SK-N-SH (cell line): ENCODE measurements around the gene CLEC16A. TPM values are rescaled to one million over a fixed set of nuclear protein-coding genes. Genes with fewer than 3 reads are reported as not detected.

Experiments used
- CTCF ChIA-PET: fragments of 300-600, 350-600 bp; formaldehyde crosslinking; extraction: SDS; loops from one replicate; lab custom pipeline; 2021; lab: Yijun Ruan, JAX
- POLR2A ChIA-PET: fragments of 350-600 bp; sonication (Branson Sonifier 250); formaldehyde crosslinking; extraction: SDS; loops from one replicate; lab custom pipeline; 2020; ENCODE audit warnings: antibody characterized with exemption, inconsistent platforms; lab: Yijun Ruan, JAX
- DNase-seq: peaks from one replicate; pipeline ENCODE4 v3.0.0; 2012
- H2AFZ ChIP-seq: fragments of 200-600 bp; sonication (generic); 2 replicates; pipeline ENCODE4 v1.8.1; 2016; ENCODE audit warnings: antibody characterized with exemption, mild to moderate bottlenecking, low read depth
- H3F3A ChIP-seq: fragments of 200-600 bp; sonication (generic); replicated peaks from 2 replicates; pipeline ENCODE3; 2016; ENCODE audit warnings: antibody characterized with exemption, mild to moderate bottlenecking; ENCODE audit not compliant: insufficient read depth
- H3K27ac ChIP-seq, 2 experiments: fragments of 200-500 bp in 1 of 2; fragments of 200-600 bp in 1 of 2; sonication (Bioruptor generic) in 1 of 2; sonication (generic), shearing (Covaris generic) in 1 of 2; 2 replicates each; pipeline versions ENCODE4 v1.5.1 to v1.6.1; 2014 to 2016; ENCODE audit warnings: low read depth in 2 of 2, inconsistent platforms in 1 of 2, low read length in 1 of 2, mild to moderate bottlenecking in 1 of 2, mixed read lengths in 1 of 2
- H3K27me3 ChIP-seq: fragments of 200-600 bp; sonication (generic), shearing (Covaris generic); 2 replicates; pipeline ENCODE4 v1.6.1; 2016; ENCODE audit warnings: mixed run types; ENCODE audit not compliant: insufficient read depth
- H3K36me3 ChIP-seq, 2 experiments: fragments of 200-500 bp in 1 of 2; fragments of 200-600 bp in 1 of 2; sonication (Bioruptor generic) in 1 of 2; sonication (generic) in 1 of 2; replicated peaks in 1 of 2; 2 replicates each; pipeline versions ENCODE3 to v1.5.1; 2014 to 2016; ENCODE audit warnings: low read length in 1 of 2, mild to moderate bottlenecking in 1 of 2; ENCODE audit not compliant: insufficient read depth in 2 of 2, control insufficient read depth in 1 of 2
- H3K4me1 ChIP-seq, 2 experiments: fragments of 200-500 bp in 1 of 2; fragments of 200-600 bp in 1 of 2; sonication (Bioruptor generic) in 1 of 2; sonication (generic), shearing (Covaris generic) in 1 of 2; 2 replicates each; pipeline versions ENCODE4 v1.5.1 to v1.6.1; 2014 to 2016; ENCODE audit warnings: low read depth in 1 of 2, low read length in 1 of 2, mixed run types in 1 of 2; ENCODE audit not compliant: insufficient read depth in 2 of 2, control insufficient read depth in 1 of 2
- H3K4me2 ChIP-seq: fragments of 200-600 bp; sonication (generic), shearing (Covaris generic); 2 replicates; pipeline ENCODE4 v1.6.1; 2017; ENCODE audit warnings: mixed run types
- H3K4me3 ChIP-seq, 2 experiments: fragments of 200-500 bp in 1 of 2; fragments of 200-600 bp in 1 of 2; sonication (Bioruptor generic) in 1 of 2; sonication (generic), shearing (Covaris generic) in 1 of 2; 2 replicates each; pipeline versions ENCODE4 v1.5.1 to v1.8.1; 2014 to 2016; ENCODE audit warnings: low read depth in 2 of 2, inconsistent platforms in 1 of 2, low read length in 1 of 2, mild to moderate bottlenecking in 1 of 2, mixed read lengths in 1 of 2, moderate library complexity in 1 of 2
- H3K79me2 ChIP-seq: fragments of 200-600 bp; sonication (generic); 2 replicates; pipeline ENCODE4 v1.8.1; 2017; ENCODE audit warnings: mild to moderate bottlenecking; ENCODE audit not compliant: insufficient read depth
- H3K9ac ChIP-seq: fragments of 200-600 bp; sonication (generic); 2 replicates; pipeline ENCODE4 v1.6.1; 2017; ENCODE audit warnings: mixed run types
- H3K9me2 ChIP-seq: fragments of 200-600 bp; sonication (generic); 2 replicates; pipeline ENCODE4 v1.6.1; 2017; ENCODE audit warnings: mixed run types
- H3K9me3 ChIP-seq: fragments of 200-600 bp; sonication (generic); 2 replicates; pipeline ENCODE4 v1.6.1; 2017; ENCODE audit warnings: mixed run types, mild to moderate bottlenecking, moderate library complexity
- H4K20me1 ChIP-seq: fragments of 200-600 bp; sonication (generic); 2 replicates; pipeline ENCODE4 v1.6.1; 2017; ENCODE audit warnings: mild to moderate bottlenecking, mixed run types; ENCODE audit not compliant: insufficient read depth
- CHD2 ChIP-seq: fragments of 150-350 bp; IDR thresholded peaks from 2 replicates; pipeline ENCODE4 v1.6.1; 2018; ENCODE audit warnings: low read length; ENCODE audit not compliant: partially characterized antibody
- CTCF ChIP-seq: fragments of 200-600 bp; sonication (generic); IDR thresholded peaks from 2 replicates; pipeline ENCODE4 v1.6.1; 2017; ENCODE audit warnings: antibody characterized with exemption, mild to moderate bottlenecking, moderate library complexity
- ELF1 ChIP-seq: IDR thresholded peaks from 2 replicates; pipeline ENCODE4 v1.4.0; 2012
- EP300 ChIP-seq, 2 experiments: IDR thresholded peaks; 2 replicates each; pipeline versions ENCODE4 v1.4.0 to v1.6.1; 2012; ENCODE audit warnings: borderline replicate concordance in 1 of 2, low read depth in 1 of 2, low read length in 1 of 2
- EZH2phosphoT487 ChIP-seq: fragments of 200-600 bp; sonication (generic); IDR thresholded peaks from 2 replicates; pipeline ENCODE4 v1.6.1; 2017; ENCODE audit warnings: low read depth, mixed run types, mild to moderate bottlenecking, antibody characterized with exemption, moderate library complexity, borderline replicate concordance
- FOSL2 ChIP-seq: IDR thresholded peaks from 2 replicates; pipeline ENCODE4 v1.4.0; 2012; ENCODE audit warnings: low read depth, mild to moderate bottlenecking, moderate library complexity, borderline replicate concordance
- FOXM1 ChIP-seq: IDR thresholded peaks from 2 replicates; pipeline ENCODE4 v1.4.0; 2012; ENCODE audit warnings: low read depth, mild to moderate bottlenecking
- GATA2 ChIP-seq: sonication (generic); formaldehyde crosslinking; IDR thresholded peaks from 2 replicates; pipeline ENCODE4 v1.5.0; 2020; ENCODE audit warnings: mild to moderate bottlenecking, missing genetic modification reagents
- JUND ChIP-seq: IDR thresholded peaks from 2 replicates; pipeline ENCODE4 v1.4.0; 2012
- MAX ChIP-seq: IDR thresholded peaks from 2 replicates; pipeline ENCODE4 v1.4.0; 2012; ENCODE audit warnings: low read depth
- MXI1 ChIP-seq: IDR thresholded peaks from 2 replicates; pipeline ENCODE4 v1.6.1; 2012; ENCODE audit warnings: mild to moderate bottlenecking, low read depth, low read length, improper control_type of control experiment
- NRF1 ChIP-seq: IDR thresholded peaks from 2 replicates; pipeline ENCODE4 v1.6.1; 2012; ENCODE audit warnings: low read depth, mild to moderate bottlenecking, low read length
- PBX3 ChIP-seq: IDR thresholded peaks from 2 replicates; pipeline ENCODE4; 2012
- RCOR1 ChIP-seq: fragments of 150-350 bp; IDR thresholded peaks from 2 replicates; pipeline ENCODE4 v1.6.1; 2017; ENCODE audit warnings: antibody characterized with exemption, low read length
- RFX5 ChIP-seq: IDR thresholded peaks from 2 replicates; pipeline ENCODE4 v1.6.1; 2012; ENCODE audit warnings: mild to moderate bottlenecking, improper control_type of control experiment, low read length
- SIN3A ChIP-seq: IDR thresholded peaks from 2 replicates; pipeline ENCODE4 v1.6.1; 2012; ENCODE audit warnings: low read depth, mild to moderate bottlenecking, low read length, moderate library complexity, borderline replicate concordance
- TCF12 ChIP-seq: IDR thresholded peaks from 2 replicates; pipeline ENCODE4 v1.4.0; 2012
- TEAD4 ChIP-seq: IDR thresholded peaks from 2 replicates; pipeline ENCODE4 v1.4.0; 2012; ENCODE audit warnings: mild to moderate bottlenecking, borderline replicate concordance; ENCODE audit not compliant: insufficient read depth
- USF1 ChIP-seq: IDR thresholded peaks from 2 replicates; pipeline ENCODE4 v1.4.0; 2012; ENCODE audit warnings: low read depth, borderline replicate concordance
- USF2 ChIP-seq: fragments of 150-350 bp; IDR thresholded peaks from 2 replicates; pipeline ENCODE4 v1.6.1; 2017; ENCODE audit warnings: antibody characterized with exemption, low read length, low read depth, borderline replicate concordance
- ZBTB33 ChIP-seq: IDR thresholded peaks from 2 replicates; pipeline ENCODE4 v1.4.0; 2012; ENCODE audit warnings: low read depth, borderline replicate concordance
- WGBS: methylation state at CpG from one replicate; pipeline ENCODE4 v1.1.6; 2017; ENCODE audit warnings: low lambda C conversion rate; 5-methylcytosine and 5-hydroxymethylcytosine counted together
- polyA plus RNA-seq, 3 experiments: library from polyadenylated mRNA; depleted of rRNA; stranded (reverse); fragments of >200 nt; gene quantifications; 2 replicates each; pipeline ENCODE4 v1.2.3, GENCODE V29; 2012

Gene CLEC16A
- polyA plus RNA-seq, 1 of the 3 experiments (the other 2 are of a cell fraction), result 13.7 TPM

- Histone ChIP-seq H3K4me2 (no peak overlapping the region), H2AFZ (no peak overlapping the region)
- no peak for TF ChIP-seq RFX5
- no peak for TF ChIP-seq EZH2phosphoT487
- no peak for TF ChIP-seq TEAD4
- TF ChIP-seq MAX, result no peak
- no peak for TF ChIP-seq JUND
- TF ChIP-seq CTCF, result no peak
- no peak for TF ChIP-seq USF1
- TF ChIP-seq FOSL2, result no peak
- TF ChIP-seq SIN3A, result no peak
- no peak for TF ChIP-seq CHD2
- no peak for TF ChIP-seq GATA2 (CRISPR knock-in tag)
- no peak for TF ChIP-seq MXI1
- no peak for TF ChIP-seq ELF1
- TF ChIP-seq, all 33 proteins: peak for 0
- no peaks in the 10 kb centered on the region for H3F3A ChIP-seq
- no peaks in the 10 kb centered on the region for H3K4me1 ChIP-seq
- H3K9me2 ChIP-seq, result no peaks in the 10 kb centered on the region
- H3K27me3 ChIP-seq, result no peaks in the 10 kb centered on the region
- ChIA-PET CTCF (no interaction called here), POLR2A (no interaction called here)
- no peak overlapping the region for H3K4me3 ChIP-seq
- H3K27ac ChIP-seq, result no peak overlapping the region
- no peaks in the 10 kb centered on the region for H3K9me3 ChIP-seq
- no peaks in the 10 kb centered on the region for H3K79me2 ChIP-seq
- H4K20me1 ChIP-seq, result no peaks in the 10 kb centered on the region
- DNase-seq, result no peak
- H3K9ac ChIP-seq, result no peak overlapping the region
- H3K36me3 ChIP-seq, result no peaks in the 10 kb centered on the region
Measured at GRCh38 chr16:11193494-11193893, 249.1 kb downstream of the CLEC16A start.

GRCh38 chr16:11194913-11195312, 250.5 kb downstream of the CLEC16A start:
- H3K9me3 ChIP-seq, result no peaks in the 10 kb centered on the region
- no peaks in the 10 kb centered on the region for H3K9me2 ChIP-seq
- no peaks in the 10 kb centered on the region for H3F3A ChIP-seq
- H3K27ac ChIP-seq, result no peak overlapping the region
- TF ChIP-seq ZBTB33 (no peak), USF2 (no peak), PBX3 (no peak), NRF1 (no peak), EP300 (IDR thresholded peaks at IDR 0.05; ENCODE audit: borderline replicate concordance in 1 of 2, low read depth in 1 of 2, low read length in 1 of 2) (no peak), EZH2phosphoT487 (no peak), RCOR1 (no peak), TCF12 (no peak), GATA2 (CRISPR knock-in tag) (no peak), MXI1 (no peak), JUND (no peak), TEAD4 (no peak), FOXM1 (no peak)
- TF ChIP-seq, all 33 proteins: peak for 0
- H3K4me3 ChIP-seq, result no peak overlapping the region
- H3K4me2 ChIP-seq, result no peak overlapping the region
- CTCF ChIA-PET, result interaction anchor here (1.5 to 1.7 kb wide), 2 partner anchors 14 to 231 kb away, joined by 3 to 4 read pairs; no protein-coding TSS in a partner anchor
- no peaks in the 10 kb centered on the region for H3K79me2 ChIP-seq
- no peaks in the 10 kb centered on the region for H3K4me1 ChIP-seq
- no peak for DNase-seq
- H2AFZ ChIP-seq, result no peak overlapping the region
- no peak overlapping the region for H3K9ac ChIP-seq
- POLR2A ChIA-PET, result interaction anchor here (0.7 kb wide), 1 partner anchor 53 kb away, joined by 5 read pairs; no protein-coding TSS in a partner anchor
- no peaks in the 10 kb centered on the region for H4K20me1 ChIP-seq
- WGBS, result 82% methylated on average over 5 of the region's 5 CpGs
- H3K36me3 ChIP-seq, result no peaks in the 10 kb centered on the region
- H3K27me3 ChIP-seq, result no peaks in the 10 kb centered on the region
